ENCODE data around the gene PAK4. TPM values are rescaled to one million over a fixed set of nuclear protein-coding genes. Genes with fewer than 3 reads are reported as not detected.

The PAK4 gene
- total RNA-seq, 1 experiment from 2014 or later = 69.8 TPM

DNA sequence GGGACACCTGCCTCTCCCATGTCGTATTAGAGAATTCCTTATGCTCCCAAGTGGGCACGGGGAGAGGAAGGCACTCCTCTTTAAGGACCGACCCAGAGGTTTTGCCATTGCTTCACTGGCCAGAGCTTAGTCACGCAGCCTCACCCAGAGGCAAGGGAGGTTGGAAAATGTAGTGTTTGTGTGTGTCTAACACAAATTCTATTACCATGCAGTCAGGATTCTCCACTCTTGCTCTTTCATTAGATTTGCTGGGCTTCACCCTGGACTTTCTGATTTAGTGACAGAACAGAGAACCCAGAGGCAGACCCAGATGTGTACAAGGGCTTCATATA lies 56.6 kb downstream of the PAK4 start (continued):
- TF ChIP-seq ZNF423 (CRISPR knock-in tag; IDR thresholded peaks at IDR 0.05) (no peak), TEAD1 (CRISPR knock-in tag; IDR thresholded peaks at IDR 0.05) (no peak), ELF4 (CRISPR knock-in tag; IDR thresholded peaks at IDR 0.05; ENCODE audit: low read depth) (no peak), PRRX2 (CRISPR knock-in tag; IDR thresholded peaks at IDR 0.05) (no peak)
- TF ChIP-seq, protein P1, sequence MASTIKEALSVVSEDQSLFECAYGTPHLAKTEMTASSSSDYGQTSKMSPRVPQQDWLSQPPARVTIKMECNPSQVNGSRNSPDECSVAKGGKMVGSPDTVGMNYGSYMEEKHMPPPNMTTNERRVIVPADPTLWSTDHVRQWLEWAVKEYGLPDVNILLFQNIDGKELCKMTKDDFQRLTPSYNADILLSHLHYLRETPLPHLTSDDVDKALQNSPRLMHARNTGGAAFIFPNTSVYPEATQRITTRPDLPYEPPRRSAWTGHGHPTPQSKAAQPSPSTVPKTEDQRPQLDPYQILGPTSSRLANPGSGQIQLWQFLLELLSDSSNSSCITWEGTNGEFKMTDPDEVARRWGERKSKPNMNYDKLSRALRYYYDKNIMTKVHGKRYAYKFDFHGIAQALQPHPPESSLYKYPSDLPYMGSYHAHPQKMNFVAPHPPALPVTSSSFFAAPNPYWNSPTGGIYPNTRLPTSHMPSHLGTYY (CRISPR knock-in tag; IDR thresholded peaks at IDR 0.05) = no peak
- TF ChIP-seq, protein P2, sequence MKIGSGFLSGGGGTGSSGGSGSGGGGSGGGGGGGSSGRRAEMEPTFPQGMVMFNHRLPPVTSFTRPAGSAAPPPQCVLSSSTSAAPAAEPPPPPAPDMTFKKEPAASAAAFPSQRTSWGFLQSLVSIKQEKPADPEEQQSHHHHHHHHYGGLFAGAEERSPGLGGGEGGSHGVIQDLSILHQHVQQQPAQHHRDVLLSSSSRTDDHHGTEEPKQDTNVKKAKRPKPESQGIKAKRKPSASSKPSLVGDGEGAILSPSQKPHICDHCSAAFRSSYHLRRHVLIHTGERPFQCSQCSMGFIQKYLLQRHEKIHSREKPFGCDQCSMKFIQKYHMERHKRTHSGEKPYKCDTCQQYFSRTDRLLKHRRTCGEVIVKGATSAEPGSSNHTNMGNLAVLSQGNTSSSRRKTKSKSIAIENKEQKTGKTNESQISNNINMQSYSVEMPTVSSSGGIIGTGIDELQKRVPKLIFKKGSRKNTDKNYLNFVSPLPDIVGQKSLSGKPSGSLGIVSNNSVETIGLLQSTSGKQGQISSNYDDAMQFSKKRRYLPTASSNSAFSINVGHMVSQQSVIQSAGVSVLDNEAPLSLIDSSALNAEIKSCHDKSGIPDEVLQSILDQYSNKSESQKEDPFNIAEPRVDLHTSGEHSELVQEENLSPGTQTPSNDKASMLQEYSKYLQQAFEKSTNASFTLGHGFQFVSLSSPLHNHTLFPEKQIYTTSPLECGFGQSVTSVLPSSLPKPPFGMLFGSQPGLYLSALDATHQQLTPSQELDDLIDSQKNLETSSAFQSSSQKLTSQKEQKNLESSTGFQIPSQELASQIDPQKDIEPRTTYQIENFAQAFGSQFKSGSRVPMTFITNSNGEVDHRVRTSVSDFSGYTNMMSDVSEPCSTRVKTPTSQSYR (CRISPR knock-in tag; IDR thresholded peaks at IDR 0.05) = no peak

DNA sequence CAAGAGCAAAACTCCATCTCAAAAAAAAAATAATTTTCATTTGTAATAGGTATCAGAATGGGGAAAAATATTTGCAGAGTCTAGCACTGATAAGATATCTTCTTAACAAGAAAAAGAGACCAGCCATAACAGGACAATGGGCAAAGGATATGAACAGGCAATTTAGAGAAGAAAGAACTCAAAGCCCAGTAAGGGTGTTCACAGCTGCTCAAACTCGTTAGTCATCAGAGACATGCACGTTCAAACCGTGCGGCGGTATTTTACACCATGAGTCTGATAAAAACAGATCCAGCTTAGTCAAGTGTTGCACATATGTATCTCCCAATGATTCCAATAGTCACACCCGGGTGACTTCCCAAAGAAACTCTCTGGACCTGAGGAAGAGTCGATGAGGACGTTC lies 57.5 kb downstream of the PAK4 start:
- Mint-ChIP-seq H3K4me1 (no peaks in the 10 kb centered on the region), H3K36me3 (no peaks in the 10 kb centered on the region; the same call in 1 of the 2 replicates), H3K9me3 (no peaks in the 10 kb centered on the region), H3K27me3 (ENCODE audit: low read depth) (peaks cover 2% of the 10 kb centered on the region; the same call in 1 of the 2 replicates), H3K4me3 (no peak overlapping the region), H3K27ac (no peak overlapping the region)
- DNase-seq (ENCODE audit: low spot score) (no peak), ATAC-seq (no peak)
- CTCF ChIA-PET = interaction anchor here (1.7 kb wide), 1 partner anchor 61 kb away, joined by 3 read pairs; no protein-coding TSS in a partner anchor
- POLR2A ChIA-PET = no interaction called here
- TF ChIP-seq, protein P3, sequence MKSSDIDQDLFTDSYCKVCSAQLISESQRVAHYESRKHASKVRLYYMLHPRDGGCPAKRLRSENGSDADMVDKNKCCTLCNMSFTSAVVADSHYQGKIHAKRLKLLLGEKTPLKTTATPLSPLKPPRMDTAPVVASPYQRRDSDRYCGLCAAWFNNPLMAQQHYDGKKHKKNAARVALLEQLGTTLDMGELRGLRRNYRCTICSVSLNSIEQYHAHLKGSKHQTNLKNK (CRISPR knock-in tag; IDR thresholded peaks at IDR 0.05) = no peak
- TF ChIP-seq KAT7 (CRISPR knock-in tag; IDR thresholded peaks at IDR 0.05; ENCODE audit: borderline replicate concordance) (no peak), SP1 (CRISPR knock-in tag; conservative IDR thresholded peaks at IDR 0.05) (no peak), GRHL2 (CRISPR knock-in tag; IDR thresholded peaks at IDR 0.05; ENCODE audit: insufficient replicate concordance, severe bottlenecking) (no peak), NFATC4 (CRISPR knock-in tag; IDR thresholded peaks at IDR 0.05) (no peak), ZNF219 (CRISPR knock-in tag; IDR thresholded peaks at IDR 0.05; ENCODE audit: borderline replicate concordance) (no peak), CREM (CRISPR knock-in tag; IDR thresholded peaks at IDR 0.05) (no peak), ZNF396 (CRISPR knock-in tag; IDR thresholded peaks at IDR 0.05; ENCODE audit: borderline replicate concordance) (no peak), ELF4 (CRISPR knock-in tag; IDR thresholded peaks at IDR 0.05; ENCODE audit: low read depth) (no peak), ZNF232 (CRISPR knock-in tag; IDR thresholded peaks at IDR 0.05) (no peak), ZNF263 (CRISPR knock-in tag; IDR thresholded peaks at IDR 0.05; ENCODE audit: low read depth) (no peak), RORB (CRISPR knock-in tag; IDR thresholded peaks at IDR 0.05) (no peak), ZBTB21 (CRISPR knock-in tag; IDR thresholded peaks at IDR 0.05; ENCODE audit: borderline replicate concordance) (no peak)
- TF ChIP-seq, protein P4, sequence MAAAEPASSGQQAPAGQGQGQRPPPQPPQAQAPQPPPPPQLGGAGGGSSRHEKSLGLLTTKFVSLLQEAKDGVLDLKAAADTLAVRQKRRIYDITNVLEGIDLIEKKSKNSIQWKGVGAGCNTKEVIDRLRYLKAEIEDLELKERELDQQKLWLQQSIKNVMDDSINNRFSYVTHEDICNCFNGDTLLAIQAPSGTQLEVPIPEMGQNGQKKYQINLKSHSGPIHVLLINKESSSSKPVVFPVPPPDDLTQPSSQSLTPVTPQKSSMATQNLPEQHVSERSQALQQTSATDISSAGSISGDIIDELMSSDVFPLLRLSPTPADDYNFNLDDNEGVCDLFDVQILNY (CRISPR knock-in tag; IDR thresholded peaks at IDR 0.05) = no peak
- TF ChIP-seq, protein P5, sequence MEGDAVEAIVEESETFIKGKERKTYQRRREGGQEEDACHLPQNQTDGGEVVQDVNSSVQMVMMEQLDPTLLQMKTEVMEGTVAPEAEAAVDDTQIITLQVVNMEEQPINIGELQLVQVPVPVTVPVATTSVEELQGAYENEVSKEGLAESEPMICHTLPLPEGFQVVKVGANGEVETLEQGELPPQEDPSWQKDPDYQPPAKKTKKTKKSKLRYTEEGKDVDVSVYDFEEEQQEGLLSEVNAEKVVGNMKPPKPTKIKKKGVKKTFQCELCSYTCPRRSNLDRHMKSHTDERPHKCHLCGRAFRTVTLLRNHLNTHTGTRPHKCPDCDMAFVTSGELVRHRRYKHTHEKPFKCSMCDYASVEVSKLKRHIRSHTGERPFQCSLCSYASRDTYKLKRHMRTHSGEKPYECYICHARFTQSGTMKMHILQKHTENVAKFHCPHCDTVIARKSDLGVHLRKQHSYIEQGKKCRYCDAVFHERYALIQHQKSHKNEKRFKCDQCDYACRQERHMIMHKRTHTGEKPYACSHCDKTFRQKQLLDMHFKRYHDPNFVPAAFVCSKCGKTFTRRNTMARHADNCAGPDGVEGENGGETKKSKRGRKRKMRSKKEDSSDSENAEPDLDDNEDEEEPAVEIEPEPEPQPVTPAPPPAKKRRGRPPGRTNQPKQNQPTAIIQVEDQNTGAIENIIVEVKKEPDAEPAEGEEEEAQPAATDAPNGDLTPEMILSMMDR (IDR thresholded peaks at IDR 0.05) = no peak
- TF ChIP-seq, protein P1 (CRISPR knock-in tag; IDR thresholded peaks at IDR 0.05) = no peak
- TF ChIP-seq, protein P6, sequence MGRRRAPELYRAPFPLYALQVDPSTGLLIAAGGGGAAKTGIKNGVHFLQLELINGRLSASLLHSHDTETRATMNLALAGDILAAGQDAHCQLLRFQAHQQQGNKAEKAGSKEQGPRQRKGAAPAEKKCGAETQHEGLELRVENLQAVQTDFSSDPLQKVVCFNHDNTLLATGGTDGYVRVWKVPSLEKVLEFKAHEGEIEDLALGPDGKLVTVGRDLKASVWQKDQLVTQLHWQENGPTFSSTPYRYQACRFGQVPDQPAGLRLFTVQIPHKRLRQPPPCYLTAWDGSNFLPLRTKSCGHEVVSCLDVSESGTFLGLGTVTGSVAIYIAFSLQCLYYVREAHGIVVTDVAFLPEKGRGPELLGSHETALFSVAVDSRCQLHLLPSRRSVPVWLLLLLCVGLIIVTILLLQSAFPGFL (CRISPR knock-in tag; IDR thresholded peaks at IDR 0.05; ENCODE audit: borderline replicate concordance) = no peak
